Measurements from ENCODE around the gene ENPP7.
"Not testable (repeated sequence)": the region's sequence is repeated elsewhere in the genome, so short reads cannot be mapped to it uniquely, and the experiment has no call there.

The ENPP7 gene

GRCh38 chr17:79757140-79757745 lies 26.5 kb downstream of the ENPP7 start:
- no peak for TF ChIP-seq TAF1 (IDR thresholded peaks at IDR 0.05; ENCODE audit: borderline replicate concordance, low read depth, low read length)
- TF ChIP-seq POLR2AphosphoS5 (IDR thresholded peaks at IDR 0.05; ENCODE audit: low read depth, low read length), result no peak
- TF ChIP-seq POLR2A (IDR thresholded peaks at IDR 0.05; ENCODE audit: low read depth, low read length), result no peak
- no peak for DNase-seq (ENCODE audit: insufficient read length)
- no peak for FAIRE-seq

GRCh38 chr17:79758271-79758670 lies 27.5 kb downstream of the ENPP7 start:
- FAIRE-seq, result no peak
- no peak for TF ChIP-seq POLR2A (IDR thresholded peaks at IDR 0.05; ENCODE audit: low read depth, low read length)
- TF ChIP-seq POLR2AphosphoS5 (IDR thresholded peaks at IDR 0.05; ENCODE audit: low read depth, low read length), result no peak
- TF ChIP-seq TAF1 (IDR thresholded peaks at IDR 0.05; ENCODE audit: borderline replicate concordance, low read depth, low read length), result no peak
- DNase-seq (ENCODE audit: insufficient read length), result no peak

DNA sequence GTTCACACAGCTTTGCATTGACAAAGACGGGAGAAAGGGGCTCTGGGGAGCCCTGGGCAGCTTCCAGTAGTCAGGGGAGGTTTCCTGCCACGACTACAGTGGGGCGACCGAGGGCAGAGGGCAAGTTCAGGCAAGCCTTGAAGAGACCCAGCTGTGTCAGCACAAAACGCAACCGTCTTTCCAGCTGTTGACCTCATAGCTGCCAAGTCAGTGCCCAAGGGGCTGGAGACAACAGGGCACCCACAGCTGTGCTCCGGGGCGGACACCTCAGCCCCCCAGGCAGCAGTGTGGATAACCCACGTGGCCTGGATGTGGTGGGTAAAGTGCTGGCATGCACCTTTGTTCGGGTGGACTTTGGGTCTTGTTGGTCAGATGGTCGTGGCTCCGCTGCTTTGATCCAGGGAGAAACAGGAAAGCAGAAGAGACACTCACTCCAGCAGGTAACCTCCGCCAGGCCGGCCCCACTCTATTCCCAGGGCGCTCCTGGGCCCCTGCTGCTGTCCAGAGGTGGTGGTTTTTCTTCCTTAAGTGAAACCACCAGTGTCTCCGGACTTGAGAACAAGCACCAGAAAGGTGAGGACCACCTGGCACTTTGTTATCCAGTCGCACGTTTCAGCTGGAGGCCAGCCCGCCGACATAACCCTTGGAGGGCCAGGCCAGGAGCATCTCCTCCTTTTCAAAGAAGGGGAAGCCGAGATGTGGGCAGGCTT lies 29.6 kb downstream of the ENPP7 start:
- no peak for TF ChIP-seq POLR2A (IDR thresholded peaks at IDR 0.05; ENCODE audit: low read depth, low read length)
- no peak for TF ChIP-seq POLR2AphosphoS5 (IDR thresholded peaks at IDR 0.05; ENCODE audit: low read depth, low read length)
- no peak for TF ChIP-seq TAF1 (IDR thresholded peaks at IDR 0.05; ENCODE audit: borderline replicate concordance, low read depth, low read length)
- FAIRE-seq, result no peak
- no peak for DNase-seq (ENCODE audit: insufficient read length)

GRCh38 chr17:79761894-79762589 lies 31.3 kb downstream of the ENPP7 start:
- no peak for DNase-seq (ENCODE audit: insufficient read length)
- no peak for TF ChIP-seq POLR2A (IDR thresholded peaks at IDR 0.05; ENCODE audit: low read depth, low read length)
- TF ChIP-seq TAF1 (IDR thresholded peaks at IDR 0.05; ENCODE audit: borderline replicate concordance, low read depth, low read length), result no peak
- TF ChIP-seq POLR2AphosphoS5 (IDR thresholded peaks at IDR 0.05; ENCODE audit: low read depth, low read length), result no peak
- no peak for FAIRE-seq

DNA sequence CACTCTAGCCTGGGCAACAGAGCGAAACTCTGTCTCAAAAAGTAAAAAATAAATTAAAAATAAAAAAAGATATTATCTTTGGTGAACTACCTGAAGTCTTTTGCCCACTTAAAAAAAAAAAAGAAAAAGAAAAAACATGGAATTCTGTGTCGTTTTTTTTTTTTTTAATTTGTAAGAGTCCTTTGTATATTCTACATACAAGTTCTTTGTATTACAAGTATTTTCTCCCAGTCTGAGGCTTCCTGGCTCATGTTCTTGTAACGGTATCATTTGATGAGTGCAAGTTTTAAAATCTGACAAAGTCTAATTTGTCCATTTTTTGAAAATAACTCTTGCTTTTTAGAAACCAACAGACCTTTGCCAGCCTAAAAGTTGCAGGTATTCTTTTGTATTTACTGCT lies 35.0 kb downstream of the ENPP7 start:
- no peak for DNase-seq (ENCODE audit: insufficient read length)
- no peak for FAIRE-seq
- no peak for TF ChIP-seq TAF1 (IDR thresholded peaks at IDR 0.05; ENCODE audit: borderline replicate concordance, low read depth, low read length)
- no peak for TF ChIP-seq POLR2A (IDR thresholded peaks at IDR 0.05; ENCODE audit: low read depth, low read length)
- TF ChIP-seq POLR2AphosphoS5 (IDR thresholded peaks at IDR 0.05; ENCODE audit: low read depth, low read length), result no peak

DNA sequence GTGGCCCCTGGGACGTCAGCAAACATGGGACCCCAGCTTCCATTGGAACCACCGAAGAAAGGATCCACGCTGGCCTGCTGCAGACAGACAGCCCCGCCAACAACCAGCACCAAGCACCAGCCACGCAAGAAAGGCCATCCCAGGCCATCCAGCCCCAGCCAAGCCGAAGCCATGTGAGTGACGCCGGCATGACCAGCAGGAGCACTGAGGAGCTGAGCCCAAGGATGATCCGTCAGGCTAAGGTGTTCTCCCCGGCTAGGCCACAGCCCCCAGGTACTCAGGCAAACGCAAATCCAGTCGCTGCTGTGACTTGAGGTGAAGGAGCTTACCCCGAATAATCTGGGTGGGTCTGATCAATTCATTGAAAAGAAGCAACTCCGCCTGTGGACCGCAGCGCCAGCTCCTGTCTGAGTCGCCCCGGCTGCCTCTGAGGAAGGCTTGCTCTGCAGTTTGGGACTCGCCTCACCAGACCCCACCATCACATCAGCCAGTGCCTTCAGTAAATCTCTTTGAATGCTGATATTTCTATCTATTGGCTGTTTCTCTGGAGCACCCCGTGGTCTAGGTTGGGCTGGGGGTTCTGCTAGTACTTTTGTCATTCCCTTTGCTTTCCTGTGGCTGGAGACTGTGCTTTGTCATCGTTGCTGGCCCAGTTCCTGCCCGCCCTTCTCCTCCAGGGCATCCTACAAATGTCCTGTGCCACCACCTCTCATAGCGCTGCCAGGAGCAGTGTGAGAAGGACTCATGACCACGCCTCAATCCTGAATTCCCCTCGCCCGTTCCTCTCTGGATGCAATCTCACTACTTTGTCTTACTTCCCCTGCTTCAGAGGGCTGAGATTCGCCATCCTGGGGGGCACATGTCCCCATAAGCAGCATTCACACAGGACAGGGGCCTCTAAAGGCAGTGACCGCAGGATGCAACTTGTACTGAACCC lies 39.1 kb downstream of the ENPP7 start:
- no peak for FAIRE-seq
- TF ChIP-seq TAF1 (IDR thresholded peaks at IDR 0.05; ENCODE audit: borderline replicate concordance, low read depth, low read length) (no peak), POLR2AphosphoS5 (IDR thresholded peaks at IDR 0.05; ENCODE audit: low read depth, low read length) (no peak), POLR2A (IDR thresholded peaks at IDR 0.05; ENCODE audit: low read depth, low read length) (no peak)
- DNase-seq (ENCODE audit: insufficient read length), result no peak

GRCh38 chr17:79771276-79771675 lies 40.5 kb downstream of the ENPP7 start:
- no peak for FAIRE-seq
- DNase-seq (ENCODE audit: insufficient read length), result no peak
- TF ChIP-seq POLR2A (IDR thresholded peaks at IDR 0.05; ENCODE audit: low read depth, low read length) (no peak), POLR2AphosphoS5 (IDR thresholded peaks at IDR 0.05; ENCODE audit: low read depth, low read length) (no peak), TAF1 (IDR thresholded peaks at IDR 0.05; ENCODE audit: borderline replicate concordance, low read depth, low read length) (no peak)

- not testable (repeated sequence) for FAIRE-seq; DNase-seq (ENCODE audit: insufficient read length)
These were observed 42.0 kb downstream of the ENPP7 start for GRCh38 chr17:79772726-79773125.

GRCh38 chr17:79774561-79774975 lies 43.8 kb downstream of the ENPP7 start:
- no peak for TF ChIP-seq POLR2A (IDR thresholded peaks at IDR 0.05; ENCODE audit: low read depth, low read length)
- TF ChIP-seq TAF1 (IDR thresholded peaks at IDR 0.05; ENCODE audit: borderline replicate concordance, low read depth, low read length), result no peak
- no peak for TF ChIP-seq POLR2AphosphoS5 (IDR thresholded peaks at IDR 0.05; ENCODE audit: low read depth, low read length)
- DNase-seq (ENCODE audit: insufficient read length) (no peak), FAIRE-seq (no peak)

DNA sequence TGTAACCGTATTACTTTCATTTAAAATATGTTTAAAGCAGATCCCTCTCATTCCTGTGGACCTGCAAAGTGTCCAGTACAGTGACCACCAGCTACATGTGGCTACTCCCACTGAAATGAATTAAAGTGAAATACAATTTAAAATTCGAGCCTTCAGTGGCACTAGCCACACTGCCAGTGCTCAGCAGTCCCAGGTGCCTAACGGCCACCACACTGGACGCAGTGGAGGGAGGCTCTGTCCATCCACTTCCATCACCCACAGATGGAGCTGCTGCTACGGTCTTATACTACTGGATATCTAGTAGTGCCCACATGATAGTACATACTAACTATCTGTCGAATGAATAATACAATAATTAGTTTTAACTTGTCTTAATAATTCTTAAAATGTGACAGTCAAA lies 44.9 kb downstream of the ENPP7 start:
- no peak for DNase-seq (ENCODE audit: insufficient read length)
- TF ChIP-seq POLR2A (IDR thresholded peaks at IDR 0.05; ENCODE audit: low read depth, low read length) (no peak), TAF1 (IDR thresholded peaks at IDR 0.05; ENCODE audit: borderline replicate concordance, low read depth, low read length) (no peak), POLR2AphosphoS5 (IDR thresholded peaks at IDR 0.05; ENCODE audit: low read depth, low read length) (no peak)
- FAIRE-seq, result no peak
